HEK293T (cell line): ENCODE measurements around the gene RNF10.

ENCODE experiments used
- ARNT ChIP-seq: fragments of 450-650 bp; IDR thresholded peaks from 2 replicates; pipeline ENCODE4 v1.6.1; 2017; ENCODE audit warnings: mild to moderate bottlenecking
- BHLHE40 ChIP-seq: fragments of 450-650 bp; IDR thresholded peaks from 2 replicates; pipeline ENCODE4 v1.6.1; 2016; ENCODE audit warnings: mild to moderate bottlenecking, moderate library complexity, borderline replicate concordance
- FOXK2 ChIP-seq: fragments of 450-650 bp; IDR thresholded peaks from 2 replicates; pipeline ENCODE4 v1.6.1; 2016; ENCODE audit warnings: mild to moderate bottlenecking
- FOXM1 ChIP-seq: fragments of 450-650 bp; IDR thresholded peaks from 2 replicates; pipeline ENCODE4 v1.6.1; 2017; ENCODE audit warnings: mild to moderate bottlenecking, borderline replicate concordance
- LEF1 ChIP-seq: fragments of 450-650 bp; IDR thresholded peaks from 2 replicates; pipeline ENCODE4 v1.6.1; 2017; ENCODE audit warnings: mild to moderate bottlenecking, borderline replicate concordance
- NFRKB ChIP-seq: fragments of 450-650 bp; IDR thresholded peaks from 2 replicates; pipeline ENCODE4 v1.6.1; 2016; ENCODE audit warnings: mild to moderate bottlenecking, moderate library complexity
- SP1 ChIP-seq: fragments of 450-650 bp; IDR thresholded peaks from 2 replicates; pipeline ENCODE4 v1.6.1; 2017
- SUZ12 ChIP-seq: fragments of 450-650 bp; IDR thresholded peaks from 2 replicates; pipeline ENCODE4 v1.6.1; 2016; ENCODE audit warnings: mild to moderate bottlenecking
- ZNF384 ChIP-seq: fragments of 450-650 bp; IDR thresholded peaks from 2 replicates; pipeline ENCODE4 v1.6.1; 2016
- TF ChIP-seq, protein P1 (sequence below): fragments of 450-650 bp; IDR thresholded peaks from 2 replicates; pipeline ENCODE4 v1.6.1; 2016

DNA sequence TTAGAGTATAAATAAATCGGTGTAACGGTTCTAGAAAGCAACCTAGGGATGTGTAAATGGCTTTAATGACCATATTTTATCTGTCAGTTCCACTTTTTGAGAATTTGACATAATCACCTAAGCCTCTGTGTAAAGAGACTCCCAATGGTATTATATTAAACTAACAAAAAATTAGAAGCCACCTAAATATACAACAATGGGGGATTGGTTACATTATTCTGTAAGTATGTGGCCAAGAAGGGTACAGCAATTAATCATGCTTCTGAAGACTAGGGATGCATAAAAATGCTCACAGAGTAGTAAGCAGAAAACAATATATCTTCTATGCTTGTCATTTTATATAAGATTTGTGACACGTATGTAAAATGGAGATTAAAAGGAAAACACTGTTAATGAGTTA is 10.5 kb downstream of the RNF10 start:
- TF ChIP-seq SP1 (no peak), FOXK2 (no peak), BHLHE40 (no peak), SUZ12 (no peak), ARNT (no peak), ZNF384 (no peak), NFRKB (no peak), LEF1 (no peak), FOXM1 (no peak)
- TF ChIP-seq, protein P1, sequence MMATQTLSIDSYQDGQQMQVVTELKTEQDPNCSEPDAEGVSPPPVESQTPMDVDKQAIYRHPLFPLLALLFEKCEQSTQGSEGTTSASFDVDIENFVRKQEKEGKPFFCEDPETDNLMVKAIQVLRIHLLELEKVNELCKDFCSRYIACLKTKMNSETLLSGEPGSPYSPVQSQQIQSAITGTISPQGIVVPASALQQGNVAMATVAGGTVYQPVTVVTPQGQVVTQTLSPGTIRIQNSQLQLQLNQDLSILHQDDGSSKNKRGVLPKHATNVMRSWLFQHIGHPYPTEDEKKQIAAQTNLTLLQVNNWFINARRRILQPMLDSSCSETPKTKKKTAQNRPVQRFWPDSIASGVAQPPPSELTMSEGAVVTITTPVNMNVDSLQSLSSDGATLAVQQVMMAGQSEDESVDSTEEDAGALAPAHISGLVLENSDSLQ, result 0 out of 2 replicates have a peak, but pooled peaks have one; percentile 2
